GM12873 (cell line): ENCODE measurements around the gene GFRA4.

Experiments
- TF ChIP-seq, protein P1 (sequence below): IDR thresholded peaks from 2 replicates; pipeline ENCODE4 v1.5.1; 2012; ENCODE audit warnings: low read depth, mild to moderate bottlenecking, moderate library complexity, low read length, control low read depth; ENCODE audit not compliant: insufficient read depth; ENCODE audit errors: missing control alignments

GFRA4 gene

GRCh38 chr20:3672547-3673171 is 9.5 kb upstream of the GFRA4 start:
- TF ChIP-seq, protein P1, sequence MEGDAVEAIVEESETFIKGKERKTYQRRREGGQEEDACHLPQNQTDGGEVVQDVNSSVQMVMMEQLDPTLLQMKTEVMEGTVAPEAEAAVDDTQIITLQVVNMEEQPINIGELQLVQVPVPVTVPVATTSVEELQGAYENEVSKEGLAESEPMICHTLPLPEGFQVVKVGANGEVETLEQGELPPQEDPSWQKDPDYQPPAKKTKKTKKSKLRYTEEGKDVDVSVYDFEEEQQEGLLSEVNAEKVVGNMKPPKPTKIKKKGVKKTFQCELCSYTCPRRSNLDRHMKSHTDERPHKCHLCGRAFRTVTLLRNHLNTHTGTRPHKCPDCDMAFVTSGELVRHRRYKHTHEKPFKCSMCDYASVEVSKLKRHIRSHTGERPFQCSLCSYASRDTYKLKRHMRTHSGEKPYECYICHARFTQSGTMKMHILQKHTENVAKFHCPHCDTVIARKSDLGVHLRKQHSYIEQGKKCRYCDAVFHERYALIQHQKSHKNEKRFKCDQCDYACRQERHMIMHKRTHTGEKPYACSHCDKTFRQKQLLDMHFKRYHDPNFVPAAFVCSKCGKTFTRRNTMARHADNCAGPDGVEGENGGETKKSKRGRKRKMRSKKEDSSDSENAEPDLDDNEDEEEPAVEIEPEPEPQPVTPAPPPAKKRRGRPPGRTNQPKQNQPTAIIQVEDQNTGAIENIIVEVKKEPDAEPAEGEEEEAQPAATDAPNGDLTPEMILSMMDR: no peak

GRCh38 chr20:3671986-3672546 is 8.9 kb upstream of the GFRA4 start:
- TF ChIP-seq, protein P1: no peak

DNA sequence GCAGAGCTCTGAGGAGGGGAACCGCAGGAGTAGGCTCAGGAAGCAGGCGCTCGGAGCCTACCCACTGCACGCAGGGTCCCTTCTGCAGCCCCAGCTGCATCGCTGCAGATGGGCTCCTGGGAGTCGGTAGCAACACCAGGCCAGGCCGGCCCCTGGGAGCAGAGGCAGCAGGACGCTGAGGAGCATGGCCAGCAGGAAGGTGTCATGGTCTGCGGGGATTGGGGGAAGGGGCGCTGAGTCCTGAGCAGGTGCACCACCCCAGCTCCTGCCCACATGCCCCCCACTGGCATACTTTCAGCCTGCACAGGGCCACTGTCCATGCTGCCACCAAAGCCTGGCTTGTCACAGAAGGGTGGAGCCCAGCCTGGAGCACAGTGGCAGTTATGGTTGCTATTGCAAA is 7.7 kb upstream of the GFRA4 start:
- TF ChIP-seq, protein P1: no peak

DNA sequence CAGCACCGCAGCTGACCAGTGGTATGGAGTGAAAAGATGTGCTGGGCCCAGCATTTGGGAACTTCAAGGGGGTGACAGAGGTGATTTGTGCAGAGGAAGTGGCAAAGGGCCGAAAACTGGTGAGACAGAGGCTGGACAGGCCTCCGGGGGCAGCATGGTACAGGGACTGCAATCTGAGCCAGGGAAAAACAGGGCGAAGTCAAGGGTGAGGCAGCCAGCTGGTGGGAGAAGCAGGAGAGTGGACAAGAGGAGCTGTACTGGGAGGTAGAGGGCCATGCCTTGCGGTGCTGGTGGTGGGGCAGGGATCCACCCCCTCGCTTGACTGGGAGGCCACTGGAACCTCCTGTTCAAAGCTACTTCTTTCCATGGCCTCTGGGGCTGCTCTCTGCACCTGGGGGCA is 7.3 kb upstream of the GFRA4 start:
- TF ChIP-seq, protein P1: no peak

GRCh38 chr20:3669710-3670367 is 6.6 kb upstream of the GFRA4 start:
- TF ChIP-seq, protein P1: no peak

- TF ChIP-seq, protein P1: no peak
Observed at GRCh38 chr20:3667434-3668037, 4.3 kb upstream of the GFRA4 start.

DNA sequence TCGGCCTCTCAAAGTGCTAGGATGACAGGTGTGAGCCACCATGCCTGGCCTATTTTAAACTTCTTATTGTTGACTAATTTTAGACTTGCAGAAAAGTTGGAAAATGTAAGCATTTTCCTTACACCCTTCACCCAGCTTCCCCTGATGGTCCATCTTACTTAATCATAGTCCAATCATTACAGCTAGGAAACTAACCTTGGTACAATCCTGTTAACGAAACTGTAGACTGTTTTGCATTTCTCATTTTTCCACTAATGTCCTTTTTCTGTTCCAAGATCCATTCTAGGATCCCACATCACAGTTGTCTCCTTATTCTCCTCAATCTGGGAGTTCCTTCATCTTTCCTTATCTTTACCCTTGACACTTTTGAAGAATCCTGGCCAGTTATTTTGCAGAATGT is 659 bp upstream of the GFRA4 start:
- TF ChIP-seq, protein P1: no peak
